Activated CD8-positive, alpha-beta memory T cell treated with anti-CD3 and anti-CD28 coated beads, Interleukin-2, amount 50 U/mL, for 24 hours (primary cell): ENCODE results near the gene LRP8.

Experiments used
- DNase-seq: peaks from one replicate; pipeline ENCODE4 v3.0.0-alpha.2; 2020; ENCODE audit errors: extremely low read depth

LRP8 gene

GRCh38 chr1:53359225-53359933, 31.5 kb upstream of the LRP8 start:
- DNase-seq = no peak

- DNase-seq = no peak
These were observed 28.8 kb upstream of the LRP8 start for GRCh38 chr1:53356637-53357036.

DNA sequence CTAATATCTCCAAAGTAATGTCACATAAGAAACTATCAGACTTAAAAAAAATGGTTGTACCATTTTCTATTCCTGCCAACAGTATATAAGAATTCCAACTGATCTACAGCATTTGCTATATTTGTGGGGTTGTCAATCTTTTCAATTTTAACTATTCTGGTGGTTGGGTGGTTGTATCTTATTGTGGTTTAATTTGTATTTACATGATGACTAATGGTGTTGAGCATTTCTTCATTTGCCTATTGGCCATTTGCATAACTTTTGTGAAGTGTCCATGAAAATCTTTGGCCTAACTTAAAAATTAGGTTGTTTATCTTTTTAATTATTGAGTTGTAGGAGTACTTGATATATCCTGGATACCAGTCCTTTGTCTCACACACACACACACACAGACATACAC, 26.2 kb upstream of the LRP8 start:
- DNase-seq = no peak

GRCh38 chr1:53352561-53352960, 24.7 kb upstream of the LRP8 start:
- DNase-seq = no peak

GRCh38 chr1:53350853-53351767, 23.2 kb upstream of the LRP8 start:
- DNase-seq = no peak

DNA sequence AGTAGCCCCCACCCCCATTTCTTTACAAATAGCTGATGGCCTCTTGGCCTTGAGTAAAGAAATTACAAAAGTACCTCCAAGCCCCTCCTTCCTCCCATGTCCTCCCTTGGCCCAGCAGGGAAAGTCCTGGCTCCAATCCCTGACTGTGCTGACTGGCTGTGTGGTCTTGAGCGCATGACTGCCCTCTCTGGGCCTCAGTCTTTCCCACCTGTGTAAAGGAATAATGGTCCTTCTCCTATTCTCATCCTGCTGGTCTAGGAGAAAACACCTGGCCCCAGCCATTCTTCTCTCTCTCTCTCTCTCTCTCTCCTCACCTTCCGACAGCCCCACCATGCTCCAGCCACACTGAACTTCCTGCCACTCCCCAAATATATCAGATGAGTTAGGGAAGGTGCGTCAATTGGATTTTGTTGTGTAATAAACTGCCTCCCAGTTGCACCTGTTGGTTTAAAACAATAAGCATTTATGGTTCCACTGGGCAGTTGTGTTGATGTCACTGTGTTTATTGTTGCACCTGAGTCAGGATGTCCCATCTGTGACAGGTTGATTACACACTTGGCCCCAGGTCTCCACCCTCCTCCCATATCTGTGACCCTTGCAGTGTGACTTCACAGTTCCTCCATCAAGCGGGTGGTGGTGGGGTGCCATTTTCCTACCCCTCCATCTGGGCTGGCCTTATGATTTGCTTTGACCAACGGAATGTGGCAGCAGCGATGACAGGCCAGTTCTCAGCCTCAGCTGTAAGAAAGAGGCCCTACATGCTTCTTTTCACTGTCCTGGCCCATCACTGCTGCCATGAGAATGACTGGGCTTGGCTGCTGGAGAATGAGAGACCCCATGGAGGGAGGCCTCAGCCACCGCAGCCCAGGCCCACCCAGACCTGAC, 22.3 kb upstream of the LRP8 start:
- DNase-seq = no peak

GRCh38 chr1:53349369-53349835, 21.5 kb upstream of the LRP8 start:
- DNase-seq = no peak

DNA sequence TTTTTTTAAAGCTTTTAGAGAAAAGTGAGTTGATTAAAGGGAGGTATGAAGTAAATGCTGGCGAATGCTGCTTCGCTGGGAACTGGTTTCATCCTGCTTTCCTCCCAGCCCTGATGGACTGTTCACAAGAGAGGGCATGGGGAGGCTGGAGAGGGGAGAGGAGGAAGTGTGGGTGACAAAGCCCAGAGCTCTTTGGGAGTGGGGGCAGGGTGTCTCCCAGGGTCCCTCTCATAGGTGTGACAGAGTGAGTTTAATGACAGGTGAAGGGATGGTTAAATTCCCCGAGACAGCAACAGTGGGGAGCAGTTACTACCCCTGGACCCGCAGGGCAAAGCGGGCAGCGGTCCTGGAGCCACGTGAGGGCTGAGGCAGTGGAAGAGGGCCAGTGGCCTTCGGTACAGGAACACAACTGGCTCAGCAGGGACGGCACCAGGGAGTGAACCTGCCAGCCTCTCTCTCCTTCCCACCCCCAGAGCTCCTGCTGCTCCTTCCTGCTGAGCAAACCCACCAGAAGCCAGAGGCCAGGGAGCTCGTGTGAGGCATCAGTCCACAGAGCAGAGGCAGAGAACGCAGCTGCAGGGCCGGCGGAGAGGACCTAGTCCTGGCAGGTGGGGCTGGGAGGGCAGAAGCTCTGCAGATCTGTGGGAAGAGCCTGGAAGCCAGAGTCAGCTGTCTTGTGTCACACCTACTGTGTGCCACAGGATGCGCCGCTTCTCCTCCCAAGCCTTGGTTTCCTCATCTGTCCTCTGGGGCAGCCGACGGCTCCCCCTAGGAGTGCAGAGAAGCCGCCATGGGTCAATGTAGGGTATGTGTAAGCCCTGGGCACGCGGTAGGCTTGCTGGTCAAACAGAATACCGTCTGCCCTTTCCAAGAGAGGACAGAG, 20.9 kb upstream of the LRP8 start:
- DNase-seq = no peak

GRCh38 chr1:53346814-53347176, 18.9 kb upstream of the LRP8 start:
- DNase-seq = no peak

DNA sequence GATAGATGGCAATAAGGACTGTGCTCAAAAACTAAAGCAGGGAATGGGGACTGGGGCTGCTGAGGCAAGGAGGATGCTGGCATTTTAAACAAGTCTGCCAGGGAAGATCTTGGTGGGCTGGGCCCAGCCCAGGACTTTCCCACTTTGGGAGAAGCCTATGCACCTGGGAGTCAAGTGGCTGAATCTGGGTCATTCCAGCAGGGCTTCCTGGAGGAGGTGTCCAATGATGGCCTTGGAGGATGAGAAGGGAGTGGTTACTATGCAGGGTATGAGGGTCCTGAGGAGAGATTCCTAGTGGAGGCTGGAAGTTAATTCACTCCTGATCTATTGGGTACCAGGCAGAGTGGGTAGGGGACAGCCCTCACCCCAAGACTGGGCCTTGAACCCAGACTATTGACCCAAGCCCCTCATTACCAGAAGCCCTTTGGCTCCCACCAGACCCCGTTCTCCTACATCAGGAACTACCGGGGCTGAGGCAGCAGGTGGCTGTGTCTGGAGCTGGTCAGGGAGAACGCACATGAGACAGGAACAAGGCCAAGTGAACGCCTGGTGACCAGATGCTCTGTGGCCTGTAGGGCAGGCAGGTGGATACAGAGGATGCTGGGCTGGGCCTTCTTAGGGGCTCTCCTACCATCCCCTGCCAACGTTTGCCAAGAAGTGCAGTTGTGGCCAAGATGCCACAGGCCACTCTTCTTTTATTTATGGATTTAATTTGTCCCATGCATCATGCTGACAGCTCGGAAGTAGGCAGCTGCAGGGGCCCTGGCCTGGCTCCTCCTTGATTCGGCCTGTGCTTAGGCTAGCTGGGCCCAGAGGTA, 18.3 kb upstream of the LRP8 start:
- no peak for DNase-seq

- no peak for DNase-seq
These were observed 17.3 kb upstream of the LRP8 start for GRCh38 chr1:53344921-53345838.

GRCh38 chr1:53343831-53344668, 16.2 kb upstream of the LRP8 start:
- DNase-seq = no peak

GRCh38 chr1:53342735-53343470, 15.0 kb upstream of the LRP8 start:
- DNase-seq = no peak

DNA sequence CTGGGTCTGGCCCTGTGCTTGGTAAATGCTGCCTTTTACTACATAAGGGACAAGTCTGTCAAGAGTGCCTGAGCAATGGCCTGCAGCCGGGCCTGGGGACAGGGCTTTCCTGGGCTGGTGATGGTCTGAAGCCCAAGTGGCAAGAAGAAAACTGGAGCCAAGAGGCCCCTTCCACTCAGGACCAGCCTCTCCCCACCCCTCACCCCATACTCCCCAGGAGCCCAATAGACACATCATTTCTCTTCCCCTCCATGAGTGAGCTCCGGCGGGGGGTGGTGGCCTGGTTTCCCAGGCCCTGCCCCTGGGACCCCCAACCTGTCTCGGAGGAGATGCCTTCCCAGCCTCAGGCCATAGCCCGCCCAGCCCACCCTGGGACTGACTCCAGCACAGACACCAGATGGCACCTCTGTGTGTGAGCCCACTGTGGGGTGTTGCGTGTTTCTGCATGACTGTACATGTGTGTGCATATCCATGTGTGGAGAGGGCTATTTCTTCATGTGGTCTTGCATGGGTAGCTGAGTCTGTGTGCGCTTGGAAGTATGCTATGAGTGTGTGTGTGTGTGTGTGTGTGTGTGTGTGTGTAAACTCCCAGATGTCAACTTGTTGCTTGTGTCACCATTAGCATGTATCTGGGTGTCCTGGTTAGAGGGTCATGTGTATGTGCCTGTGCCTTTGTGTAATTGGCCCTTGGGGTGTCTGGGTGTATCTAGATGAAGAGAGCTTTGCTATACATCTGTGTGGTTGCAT, 14.3 kb upstream of the LRP8 start:
- no peak for DNase-seq

DNA sequence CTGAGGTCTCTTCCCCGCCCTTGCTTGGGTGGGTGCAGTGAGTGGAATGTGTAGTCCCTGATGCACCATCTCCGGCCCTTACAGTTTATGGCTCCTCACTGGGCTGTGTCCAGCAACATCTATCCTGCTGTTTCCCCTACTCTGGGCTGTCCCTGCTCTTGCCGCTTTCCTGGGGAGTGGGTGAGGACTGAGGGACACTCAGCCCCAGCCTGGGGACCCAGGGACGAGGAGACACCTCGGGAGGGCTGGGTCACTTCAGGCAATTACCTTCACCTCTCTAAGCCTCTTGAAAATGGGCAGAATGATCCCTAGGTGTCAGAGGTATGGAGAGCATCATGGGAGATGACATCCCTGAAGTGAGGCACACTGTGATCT, 13.6 kb upstream of the LRP8 start:
- no peak for DNase-seq

- DNase-seq = no peak
These were observed 13.0 kb upstream of the LRP8 start for GRCh38 chr1:53340660-53341520.
